Heart left ventricle (tissue), 13 donors: ENCODE measurements around the gene GTF2A1L.

ENCODE experiments used
- CTCF ChIP-seq, 12 donors: fragments of 200-600 bp; sonication (generic) in 4 of 12; IDR thresholded peaks; one replicate each; pipeline versions ENCODE4 v1.5.0 to v1.8.0; 2018 to 2022; ENCODE audit warnings: antibody characterized with exemption in 12 of 12, mild to moderate bottlenecking in 5 of 12
- POLR2A ChIP-seq, 2 donors: fragments of 450-650 bp; IDR thresholded peaks; one replicate each; pipeline ENCODE4 v1.6.1; 2017; ENCODE audit warnings: antibody characterized with exemption in 2 of 2, mild to moderate bottlenecking in 2 of 2, moderate library complexity in 2 of 2
- donor health status: ischemic (EF 13 %, LVEDD 7.1; RV severe dilation, severe dysfunction).
- donor health status: DM: no; HTN: yes; CAD: no.
- donor health status: DM: no; HTN: no; CAD: no.
- donor health status: ischemic (EF 25% LVEDD 6.9; RV normal size, moderate dysfunction).
- donor health status: ischemic (EF 25% LVEDD 5.7; RV mildly dilated, moderate dysfunction).
- donor health status: ischemic (EF 35%, LVEDD 5.7; RV mildly dilated, moderate dysfunction).
- donor health status: nonischemic (EF 11% LVEDD 7.7; RV severe dilation, severe dysfunction).
- donor health status: DM: yes; HTN: yes; CAD: no.
- donor health status: PGD.
- donor health status: ischemic (EF 29% LVEDD 5.4; RV normal size, mild dysfunction).
- donor health status: nonischemic (EF 23%, LVEDD 6.1; RV moderate dilation, normal function).

GRCh38 chr2:48696881-48697280 lies 79.2 kb downstream of the GTF2A1L start:
- TF ChIP-seq CTCF (IDR thresholded peaks at IDR 0.05) (no peak), POLR2A (IDR thresholded peaks at IDR 0.05) (no peak)
